Testis (tissue), 3 donors: ENCODE measurements around the gene PPP1R2. TPM values are rescaled to one million over a fixed set of nuclear protein-coding genes. Genes with fewer than 3 reads are reported as not detected.

Experiments
- DNase-seq: peaks from one replicate; pipeline ENCODE4 v3.0.0-alpha.2; 2019
- H3K27ac ChIP-seq, 2 donors: fragments of 200-600 bp; sonication (generic); one replicate each; pipeline ENCODE4 v1.5.1; 2019
- H3K27me3 ChIP-seq: fragments of 200-600 bp; sonication (generic); one replicate; pipeline ENCODE4 v1.5.1; 2019
- H3K36me3 ChIP-seq: fragments of 200-600 bp; sonication (generic); one replicate; pipeline ENCODE4 v1.5.1; 2017; ENCODE audit warnings: low read depth; ENCODE audit errors: missing control alignments
- H3K4me1 ChIP-seq: fragments of 200-600 bp; sonication (generic); one replicate; pipeline ENCODE4 v1.5.1; 2019
- H3K4me3 ChIP-seq, 2 donors: fragments of 200-600 bp; sonication (generic); one replicate each; pipeline ENCODE4 v1.5.1; 2017 to 2019
- H3K9me3 ChIP-seq: fragments of 200-600 bp; sonication (generic); one replicate; pipeline ENCODE4 v1.5.1; 2017
- POLR2A ChIP-seq: fragments of 450-650 bp; IDR thresholded peaks from one replicate; pipeline ENCODE4 v1.6.1; 2017; ENCODE audit warnings: antibody characterized with exemption, mild to moderate bottlenecking, moderate library complexity
- WGBS, 2 donors: methylation state at CpG; one replicate each; pipeline ENCODE4 v1.1.5; 2018; 5-methylcytosine and 5-hydroxymethylcytosine counted together
- intact Hi-C: fragments of 100-400 bp; cut with DNase I; formaldehyde crosslinking; loops from one replicate; pipeline ENCODE4 v1.15.1; 2023; ENCODE audit warnings: low total_unique reads
- polyA plus RNA-seq: library from polyadenylated mRNA; stranded (reverse); fragments of 350-450 nt; fragmentation: Illumina TruSeq; extraction: RNeasy Lipid Tissue Mini Kit (QIAGEN cat#74804); gene quantifications from one replicate; pipeline ENCODE4 v1.2.3, GENCODE V29; 2014; ENCODE audit warnings: low read depth, low replicate concordance; ENCODE audit not compliant: insufficient read depth
- small RNA-seq, 2 donors: library from RNA; depleted of rRNA; stranded (forward); fragments of <200 nt; gene quantifications; one replicate each; pipeline ENCODE3, GENCODE V24; 2016
- total RNA-seq, 2 donors: library from RNA; depleted of rRNA; stranded (reverse); fragments of >200 nt; gene quantifications; one replicate each; pipeline ENCODE4 v1.2.3, GENCODE V29; 2016
- TF ChIP-seq, protein P1 (sequence below), 3 experiments: fragments of 450-650 bp in 2 of 3; fragments of 200-600 bp in 1 of 3; sonication (generic) in 1 of 3; IDR thresholded peaks; one replicate each; pipeline ENCODE4 v1.5.1; 2016 to 2019; ENCODE audit warnings: antibody characterized with exemption in 3 of 3, mild to moderate bottlenecking in 2 of 3, moderate library complexity in 1 of 3

The PPP1R2 gene
- total and polyA plus RNA-seq, 3 donors from 2014 or later = 109 to 132 (median 129) TPM

DNA sequence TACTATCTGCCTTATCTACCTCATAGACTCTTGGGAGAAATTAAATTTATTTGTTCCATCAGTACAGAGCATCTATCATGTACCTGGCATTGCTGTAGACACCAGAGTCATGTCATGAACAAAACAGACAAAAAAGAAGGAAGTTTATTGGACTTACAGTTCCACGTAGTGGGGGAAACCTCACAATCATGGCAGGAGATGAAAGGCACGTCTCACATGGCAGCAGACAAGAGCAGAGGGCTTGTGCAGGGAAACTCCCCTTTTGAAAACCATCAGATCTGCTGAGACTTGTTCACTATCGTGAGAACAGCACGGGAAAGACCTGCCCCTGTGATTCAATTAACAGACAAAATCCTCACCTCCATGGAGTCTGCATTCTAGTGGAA is 74.7 kb downstream of the PPP1R2 start:
- intact Hi-C loops = no loop called here

DNA sequence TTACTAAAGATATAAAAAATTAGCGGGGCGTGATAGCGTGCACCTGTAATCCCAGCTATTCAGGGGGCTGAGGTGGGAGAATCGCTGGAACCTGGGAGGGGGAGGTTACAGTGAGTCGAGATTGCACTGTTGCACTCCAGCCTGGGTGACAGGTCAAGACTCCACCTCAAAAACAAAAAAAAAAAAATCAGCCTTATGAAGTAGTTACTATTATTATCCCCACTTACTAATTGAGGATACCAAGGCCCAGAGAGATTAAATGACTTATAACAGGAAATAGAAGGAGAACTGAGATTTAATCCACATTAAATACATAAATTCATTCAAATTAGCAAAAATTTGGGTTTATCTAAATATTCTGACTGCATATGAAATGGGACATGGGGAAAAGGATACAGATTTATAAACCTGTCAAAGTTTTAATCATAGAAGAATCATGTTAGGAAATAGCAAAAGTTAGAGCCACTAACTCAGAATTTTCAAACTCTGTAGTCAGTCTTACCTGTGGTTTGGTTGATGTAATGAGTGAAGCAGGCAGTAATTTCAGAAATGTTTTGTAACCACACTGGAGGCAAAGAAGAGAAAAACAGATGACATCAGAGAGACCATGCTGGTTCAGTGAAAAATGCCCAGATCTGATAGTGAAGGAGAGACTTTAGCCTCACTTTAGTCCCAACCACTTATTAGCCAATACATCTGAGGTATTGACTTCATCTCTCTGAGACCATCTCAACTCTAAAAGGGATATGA is 75.3 kb downstream of the PPP1R2 start:
- H3K4me1 ChIP-seq = peaks cover 3% of the 10 kb centered on the region
- intact Hi-C loops = no loop called here
- H3K36me3 ChIP-seq = no peaks in the 10 kb centered on the region
- H3K27me3 ChIP-seq = no peaks in the 10 kb centered on the region
- TF ChIP-seq, protein P1, sequence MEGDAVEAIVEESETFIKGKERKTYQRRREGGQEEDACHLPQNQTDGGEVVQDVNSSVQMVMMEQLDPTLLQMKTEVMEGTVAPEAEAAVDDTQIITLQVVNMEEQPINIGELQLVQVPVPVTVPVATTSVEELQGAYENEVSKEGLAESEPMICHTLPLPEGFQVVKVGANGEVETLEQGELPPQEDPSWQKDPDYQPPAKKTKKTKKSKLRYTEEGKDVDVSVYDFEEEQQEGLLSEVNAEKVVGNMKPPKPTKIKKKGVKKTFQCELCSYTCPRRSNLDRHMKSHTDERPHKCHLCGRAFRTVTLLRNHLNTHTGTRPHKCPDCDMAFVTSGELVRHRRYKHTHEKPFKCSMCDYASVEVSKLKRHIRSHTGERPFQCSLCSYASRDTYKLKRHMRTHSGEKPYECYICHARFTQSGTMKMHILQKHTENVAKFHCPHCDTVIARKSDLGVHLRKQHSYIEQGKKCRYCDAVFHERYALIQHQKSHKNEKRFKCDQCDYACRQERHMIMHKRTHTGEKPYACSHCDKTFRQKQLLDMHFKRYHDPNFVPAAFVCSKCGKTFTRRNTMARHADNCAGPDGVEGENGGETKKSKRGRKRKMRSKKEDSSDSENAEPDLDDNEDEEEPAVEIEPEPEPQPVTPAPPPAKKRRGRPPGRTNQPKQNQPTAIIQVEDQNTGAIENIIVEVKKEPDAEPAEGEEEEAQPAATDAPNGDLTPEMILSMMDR (IDR thresholded peaks at IDR 0.05) = no peak
- no peak for TF ChIP-seq POLR2A
- no peak overlapping the region for H3K4me3 ChIP-seq
- no peaks in the 10 kb centered on the region for H3K9me3 ChIP-seq
- WGBS, 2 donors = 82 to 89% methylated on average over 5 of the region's 5 CpGs
- DNase-seq = no peak
- H3K27ac ChIP-seq = no peak overlapping the region

More for the DNA sequence above, 74.7 kb downstream of the PPP1R2 start:
- H3K9me3 ChIP-seq = no peaks in the 10 kb centered on the region
- no peaks in the 10 kb centered on the region for H3K27me3 ChIP-seq
- no peak overlapping the region for H3K27ac ChIP-seq
- H3K36me3 ChIP-seq = no peaks in the 10 kb centered on the region
- TF ChIP-seq, protein P1 (IDR thresholded peaks at IDR 0.05) = no peak
- TF ChIP-seq POLR2A = no peak
- WGBS, 2 donors = 69 to 77% methylated on average over 4 of the region's 4 CpGs
- peaks cover 3% of the 10 kb centered on the region for H3K4me1 ChIP-seq
- no peak overlapping the region for H3K4me3 ChIP-seq
- DNase-seq = no peak

DNA sequence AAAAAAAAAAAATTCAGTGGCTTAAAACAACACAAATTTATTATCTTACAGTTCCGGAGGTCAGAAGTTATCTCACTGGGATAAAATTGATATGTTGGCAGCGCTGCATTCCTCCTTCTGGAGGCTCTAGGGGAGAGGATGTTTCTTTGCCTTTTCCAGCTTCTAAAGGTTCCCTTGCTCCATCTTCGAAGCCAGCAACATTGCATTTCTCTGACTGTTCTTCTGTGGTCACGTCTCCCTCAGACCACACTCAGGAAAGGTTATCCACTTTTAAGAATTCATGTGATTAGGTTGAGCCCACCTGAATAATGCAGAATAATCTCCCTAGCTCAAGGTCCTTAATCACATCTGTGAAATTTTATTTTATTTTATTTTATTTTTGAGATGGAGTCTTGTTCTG is 76.9 kb downstream of the PPP1R2 start:
- no peaks in the 10 kb centered on the region for H3K36me3 ChIP-seq
- peaks cover 3% of the 10 kb centered on the region for H3K4me1 ChIP-seq
- H3K27me3 ChIP-seq = no peaks in the 10 kb centered on the region
- no peak for TF ChIP-seq POLR2A
- TF ChIP-seq, protein P1 (IDR thresholded peaks at IDR 0.05) = no peak
- DNase-seq = no peak
- no peak overlapping the region for H3K4me3 ChIP-seq
- no peaks in the 10 kb centered on the region for H3K9me3 ChIP-seq
- no peak overlapping the region for H3K27ac ChIP-seq
- intact Hi-C loops = no loop called here
- 74 to 82% methylated on average over 4 of the region's 4 CpGs for WGBS, 2 donors

Small RNAs within 50 kb of the gene (small RNA-seq; reads per million reads assigned to genes)
- gene RN7SL73P (0 reads per million in 2 donors), gene RNU6ATAC24P (0 reads per million in 2 donors)

Other genes starting within 250 kb of the PPP1R2 start
- gene ACAP2, start 100.3 kb downstream of the PPP1R2 start, total RNA-seq = 10 to 100 TPM; 72.3 to 78.2 TPM
- 31.6 TPM for gene ACAP2, start 100.3 kb downstream of the PPP1R2 start, polyA plus RNA-seq
- gene APOD, start 40.6 kb upstream of the PPP1R2 start, total RNA-seq = 10 to 100 TPM; 55.0 to 83.9 TPM
- 99.8 TPM for gene APOD, start 40.6 kb upstream of the PPP1R2 start, polyA plus RNA-seq
- 10 to 100 TPM; 13.8 to 16.2 TPM for gene MUC20, start 177.7 kb upstream of the PPP1R2 start, total RNA-seq
- gene MUC20, start 177.7 kb upstream of the PPP1R2 start, polyA plus RNA-seq = 10.3 TPM